Measurements from ENCODE around the gene SPRY4. TPM values are rescaled to one million over a fixed set of nuclear protein-coding genes. Genes with fewer than 3 reads are reported as not detected.

SPRY4 gene
- total and polyA plus RNA-seq, 2 of the 8 experiments (the other 6 are each of a cell fraction or from before 2014, with no cell fraction given) = 59.1 to 113 TPM

DNA sequence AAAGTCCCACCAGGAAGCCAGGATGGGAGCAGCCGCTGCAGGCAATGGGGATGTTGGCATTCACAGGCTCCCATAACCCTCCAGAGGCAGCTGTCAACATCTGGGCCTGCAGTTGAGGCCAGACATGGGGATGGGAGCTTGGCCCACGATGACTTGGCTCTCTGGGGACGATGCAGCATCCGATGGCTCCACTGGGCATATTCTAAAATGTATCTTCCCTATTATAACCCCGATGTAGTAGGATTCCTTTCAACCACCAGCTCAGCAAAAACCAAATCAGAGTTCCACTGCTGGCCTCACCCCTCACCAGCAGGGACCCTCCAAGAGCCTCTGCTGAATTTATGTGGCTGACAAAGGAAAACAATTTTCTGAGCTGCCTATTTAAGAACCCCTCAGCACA is 7.1 kb downstream of the SPRY4 start:
- peaks cover 8 to 39% (median 22%) of the 10 kb centered on the region in 4 experiments for H3K36me3 ChIP-seq (ENCODE audit: control insufficient read depth in 2 of 4, insufficient read depth in 4 of 4, low read length in 3 of 4)
- H4K20me1 ChIP-seq (replicated peaks in 1 of 2; ENCODE audit: control insufficient read depth in 1 of 2, insufficient read depth in 2 of 2, low read length in 2 of 2) = peaks cover 47 to 61% of the 10 kb centered on the region in 2 experiments
- peaks cover 73 to 100% of the 10 kb centered on the region in 2 experiments for H3K79me2 ChIP-seq (ENCODE audit: control insufficient read depth in 1 of 2, insufficient read depth in 2 of 2, low read length in 2 of 2)
- no peak overlapping the region for H3K27ac ChIP-seq (ENCODE audit: low read depth, low read length)
- no peak overlapping the region for H2AFZ ChIP-seq (ENCODE audit: low read length)
- no peak overlapping the region for H3K23ac ChIP-seq (ENCODE audit: insufficient read length)
- peaks cover 13% of the 10 kb centered on the region for H3K23me2 ChIP-seq (ENCODE audit: low read depth, low read length)
- H2BK15ac ChIP-seq (ENCODE audit: low read length) = no peak overlapping the region
- no peak overlapping the region for H3K14ac ChIP-seq (ENCODE audit: insufficient read length)
- FAIRE-seq (no peak), DNase-seq (ENCODE audit: low read depth in 1 of 2, low spot score in 2 of 2) (no peak)
- no peak overlapping the region for H2BK120ac ChIP-seq (replicated peaks; ENCODE audit: low read depth, low read length)
- WGBS, 2 experiments (ENCODE audit: extremely low coverage in 1 of 2, insufficient coverage in 1 of 2, insufficient read length in 1 of 2, insufficient replicate concordance in 2 of 2, low coverage in 1 of 2, low lambda C conversion rate in 2 of 2, missing lambda C conversion rate in 1 of 2) = 84% methylated on average over 5 of the region's 5 CpGs; no CpG with 5 or more reads in 1 of the 2 experiments
- no peak overlapping the region for H3K4ac ChIP-seq (replicated peaks; ENCODE audit: insufficient read length, low read depth, low read length)
- no peak overlapping the region for H3K56ac ChIP-seq (replicated peaks; ENCODE audit: insufficient read length, low read depth, low read length)
- H3K9me3 ChIP-seq (ENCODE audit: insufficient read depth in 2 of 2, low read depth in 1 of 2, low read length in 1 of 2) = no peaks in the 10 kb centered on the region
- H3K27me3 ChIP-seq (replicated peaks in 1 of 4; ENCODE audit: control insufficient read depth in 3 of 4, extremely low read depth in 1 of 4, insufficient read depth in 3 of 4, low read length in 3 of 4) = no peaks in the 10 kb centered on the region; a peak in 1 of 7 replicates
- TF ChIP-seq, protein P1, sequence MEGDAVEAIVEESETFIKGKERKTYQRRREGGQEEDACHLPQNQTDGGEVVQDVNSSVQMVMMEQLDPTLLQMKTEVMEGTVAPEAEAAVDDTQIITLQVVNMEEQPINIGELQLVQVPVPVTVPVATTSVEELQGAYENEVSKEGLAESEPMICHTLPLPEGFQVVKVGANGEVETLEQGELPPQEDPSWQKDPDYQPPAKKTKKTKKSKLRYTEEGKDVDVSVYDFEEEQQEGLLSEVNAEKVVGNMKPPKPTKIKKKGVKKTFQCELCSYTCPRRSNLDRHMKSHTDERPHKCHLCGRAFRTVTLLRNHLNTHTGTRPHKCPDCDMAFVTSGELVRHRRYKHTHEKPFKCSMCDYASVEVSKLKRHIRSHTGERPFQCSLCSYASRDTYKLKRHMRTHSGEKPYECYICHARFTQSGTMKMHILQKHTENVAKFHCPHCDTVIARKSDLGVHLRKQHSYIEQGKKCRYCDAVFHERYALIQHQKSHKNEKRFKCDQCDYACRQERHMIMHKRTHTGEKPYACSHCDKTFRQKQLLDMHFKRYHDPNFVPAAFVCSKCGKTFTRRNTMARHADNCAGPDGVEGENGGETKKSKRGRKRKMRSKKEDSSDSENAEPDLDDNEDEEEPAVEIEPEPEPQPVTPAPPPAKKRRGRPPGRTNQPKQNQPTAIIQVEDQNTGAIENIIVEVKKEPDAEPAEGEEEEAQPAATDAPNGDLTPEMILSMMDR (IDR thresholded peaks at IDR 0.05; ENCODE audit: control extremely low read depth in 1 of 3, insufficient read depth in 1 of 3, low read depth in 1 of 3, low read length in 3 of 3) = peak in 2 of 3 experiments; percentile 40 to 56; a peak in 3 of 4 replicates
- TF ChIP-seq RAD21 (IDR thresholded peaks at IDR 0.05 in 1 of 2, conservative IDR thresholded peaks at IDR 0.05 in 1 of 2; ENCODE audit: low read depth in 2 of 2, low read length in 2 of 2) = peak; percentile 61 to 68
- no peak for TF ChIP-seq KDM5A (IDR thresholded peaks at IDR 0.05; ENCODE audit: low read length)
- H2BK20ac ChIP-seq (ENCODE audit: low read length) = no peak overlapping the region
- H3K4me3 ChIP-seq (ENCODE audit: extremely low read depth in 1 of 4, insufficient read depth in 2 of 4, low read depth in 3 of 4, low read length in 4 of 4) = no peak overlapping the region
- H2BK5ac ChIP-seq (ENCODE audit: low read depth, low read length) = no peak overlapping the region
- peaks cover 13 to 47% (median 22%) of the 10 kb centered on the region in 4 experiments for H3K4me1 ChIP-seq (replicated peaks in 1 of 4; ENCODE audit: control insufficient read depth in 3 of 4, insufficient read depth in 4 of 4, low read length in 3 of 4)
- no peak overlapping the region; a peak in 1 of 4 replicates for H3K4me2 ChIP-seq (ENCODE audit: insufficient read depth in 1 of 2, low read depth in 2 of 2, low read length in 2 of 2)
- H2BK12ac ChIP-seq (ENCODE audit: low read depth, low read length) = no peak overlapping the region
- CTCF ChIA-PET (ENCODE audit: partially characterized antibody) = interaction anchor here (0.6 to 13.7 kb wide), 10 partner anchors 11 to 276 kb away, joined by 3 to 191 read pairs (median 3); no protein-coding TSS in a partner anchor
- no peak overlapping the region for H4K5ac ChIP-seq (ENCODE audit: insufficient read length, low read depth, low read length)
- no peak overlapping the region for H2AK5ac ChIP-seq (ENCODE audit: low read depth, low read length)
- H4K91ac ChIP-seq (replicated peaks; ENCODE audit: insufficient read length, low read length) = no peak overlapping the region
- H3K9ac ChIP-seq (replicated peaks in 1 of 4; ENCODE audit: extremely low read depth in 1 of 4, low read depth in 3 of 4, low read length in 3 of 4) = no peak overlapping the region
- POLR2A ChIA-PET (ENCODE audit: partially characterized antibody) = interaction anchor here (1.1 to 1.8 kb wide), 4 partner anchors 9 to 21 kb away, joined by 3 to 6 read pairs (median 4); no protein-coding TSS in a partner anchor
- H4K8ac ChIP-seq (ENCODE audit: extremely low read depth, insufficient read depth, low read length) = no peak overlapping the region
- peaks cover 7% of the 10 kb centered on the region; the same call in 1 of the 2 replicates for H3K79me1 ChIP-seq (ENCODE audit: low read depth, low read length)
- H3K18ac ChIP-seq (ENCODE audit: extremely low read depth, low read length) = no peak overlapping the region

All from H1 (cell line).